NCI-H187 treated with DMSO at 0.1 percent for 48 hours (cell line): ENCODE data around the gene CEMIP.

Source experiments
- DNase-seq: peaks from one replicate; lab custom pipeline; 2025; lab: John Stamatoyannopoulos, UW

Gene CEMIP

GRCh38 chr15:80890341-80891005 is 111.3 kb downstream of the CEMIP start:
- no peak for DNase-seq

- no peak for DNase-seq
Observed at GRCh38 chr15:80891006-80891405, 111.8 kb downstream of the CEMIP start.

- no peak for DNase-seq
Observed at GRCh38 chr15:80892414-80892813, 113.2 kb downstream of the CEMIP start.

- no peak for DNase-seq
Observed at GRCh38 chr15:80893777-80894176, 114.6 kb downstream of the CEMIP start.

- DNase-seq, result no peak
Observed at GRCh38 chr15:80895091-80895490, 115.9 kb downstream of the CEMIP start.

- no peak for DNase-seq
Observed at GRCh38 chr15:80895965-80896364, 116.8 kb downstream of the CEMIP start.

GRCh38 chr15:80898040-80898439 is 118.9 kb downstream of the CEMIP start:
- no peak for DNase-seq

- no peak for DNase-seq
Observed at GRCh38 chr15:80902298-80902801, 123.2 kb downstream of the CEMIP start.

GRCh38 chr15:80904998-80905397 is 125.8 kb downstream of the CEMIP start:
- DNase-seq, result no peak

GRCh38 chr15:80906159-80906766 is 127.1 kb downstream of the CEMIP start:
- peak; percentile 3 for DNase-seq

- DNase-seq, result no peak
Observed at GRCh38 chr15:80911821-80912220, 132.7 kb downstream of the CEMIP start.

GRCh38 chr15:80912673-80913072 is 133.5 kb downstream of the CEMIP start:
- no peak for DNase-seq

GRCh38 chr15:80913541-80913940 is 134.4 kb downstream of the CEMIP start:
- DNase-seq, result no peak

- DNase-seq, result no peak
Observed at GRCh38 chr15:80915472-80915871, 136.3 kb downstream of the CEMIP start.

GRCh38 chr15:80916056-80916455 is 136.9 kb downstream of the CEMIP start:
- DNase-seq, result no peak

GRCh38 chr15:80918196-80918783 is 139.1 kb downstream of the CEMIP start:
- no peak for DNase-seq

- no peak for DNase-seq
Observed at GRCh38 chr15:80920271-80920699, 141.1 kb downstream of the CEMIP start.

GRCh38 chr15:80921736-80922410 is 142.7 kb downstream of the CEMIP start:
- no peak for DNase-seq

- no peak for DNase-seq
Observed at GRCh38 chr15:80923668-80924067, 144.5 kb downstream of the CEMIP start.

- DNase-seq, result no peak
Observed at GRCh38 chr15:80924278-80924677, 145.1 kb downstream of the CEMIP start.

GRCh38 chr15:80925597-80926059 is 146.5 kb downstream of the CEMIP start:
- DNase-seq, result no peak

GRCh38 chr15:80926126-80926525 is 147.0 kb downstream of the CEMIP start:
- no peak for DNase-seq

GRCh38 chr15:80929225-80929624 is 150.1 kb downstream of the CEMIP start:
- no peak for DNase-seq
